ENCODE data around the gene CDC42SE2. TPM values are rescaled to one million over a fixed set of nuclear protein-coding genes. Genes with fewer than 3 reads are reported as not detected.

Gene CDC42SE2
- total RNA-seq, 1 experiment from 2014 or later, result 22.5 TPM

DNA sequence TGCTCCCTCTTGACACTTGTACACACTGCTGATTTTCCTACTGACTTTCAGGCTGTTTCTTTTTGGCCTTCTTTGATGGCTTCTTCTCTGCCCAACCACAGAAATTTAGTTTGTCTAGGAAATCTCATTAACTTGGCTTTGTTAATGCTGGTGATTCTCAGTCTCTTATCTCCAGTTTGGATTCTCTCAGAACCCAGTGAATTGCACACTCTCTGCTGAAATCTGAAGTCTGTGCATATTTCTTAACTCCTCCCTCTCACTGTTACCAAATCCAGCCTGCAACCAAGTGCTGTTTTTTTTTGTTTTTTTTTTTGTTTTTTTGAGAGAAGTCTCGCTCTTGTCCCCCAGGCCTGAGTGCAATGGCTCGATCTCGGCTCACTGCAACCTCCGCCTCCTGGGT, 117.2 kb downstream of the CDC42SE2 start:
- H3K36me3 Mint-ChIP-seq, result no peaks in the 10 kb centered on the region
- H3K27ac Mint-ChIP-seq, result peak overlapping the region; percentile 3; the same call in 1 of the 2 replicates
- DNase-seq (ENCODE audit: low spot score) (no peak), ATAC-seq (no peak)
- TF ChIP-seq KAT7 (CRISPR knock-in tag; IDR thresholded peaks at IDR 0.05; ENCODE audit: borderline replicate concordance) (no peak), GTF2I (CRISPR knock-in tag; conservative IDR thresholded peaks at IDR 0.05) (no peak), ARID4B (CRISPR knock-in tag; IDR thresholded peaks at IDR 0.05; ENCODE audit: borderline replicate concordance) (no peak), RELA (CRISPR knock-in tag; IDR thresholded peaks at IDR 0.05; ENCODE audit: borderline replicate concordance) (no peak), CREB1 (CRISPR knock-in tag; IDR thresholded peaks at IDR 0.05) (no peak), ZNF138 (CRISPR knock-in tag; conservative IDR thresholded peaks at IDR 0.05) (no peak)
- TF ChIP-seq, protein P1, sequence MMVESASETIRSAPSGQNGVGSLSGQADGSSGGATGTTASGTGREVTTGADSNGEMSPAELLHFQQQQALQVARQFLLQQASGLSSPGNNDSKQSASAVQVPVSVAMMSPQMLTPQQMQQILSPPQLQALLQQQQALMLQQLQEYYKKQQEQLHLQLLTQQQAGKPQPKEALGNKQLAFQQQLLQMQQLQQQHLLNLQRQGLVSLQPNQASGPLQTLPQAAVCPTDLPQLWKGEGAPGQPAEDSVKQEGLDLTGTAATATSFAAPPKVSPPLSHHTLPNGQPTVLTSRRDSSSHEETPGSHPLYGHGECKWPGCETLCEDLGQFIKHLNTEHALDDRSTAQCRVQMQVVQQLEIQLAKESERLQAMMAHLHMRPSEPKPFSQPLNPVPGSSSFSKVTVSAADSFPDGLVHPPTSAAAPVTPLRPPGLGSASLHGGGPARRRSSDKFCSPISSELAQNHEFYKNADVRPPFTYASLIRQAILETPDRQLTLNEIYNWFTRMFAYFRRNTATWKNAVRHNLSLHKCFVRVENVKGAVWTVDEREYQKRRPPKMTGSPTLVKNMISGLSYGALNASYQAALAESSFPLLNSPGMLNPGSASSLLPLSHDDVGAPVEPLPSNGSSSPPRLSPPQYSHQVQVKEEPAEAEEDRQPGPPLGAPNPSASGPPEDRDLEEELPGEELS (CRISPR knock-in tag; IDR thresholded peaks at IDR 0.05), result no peak
- no peaks in the 10 kb centered on the region for H3K27me3 Mint-ChIP-seq (ENCODE audit: low read depth)
- H3K9me3 Mint-ChIP-seq, result no peaks in the 10 kb centered on the region
- POLR2A ChIA-PET, result no interaction called here
- CTCF ChIA-PET, result interaction anchor here (1.4 to 2.0 kb wide), 2 partner anchors 16 to 116 kb away, joined by 4 to 13 read pairs; partner anchors contain the start of gene CDC42SE2
- no peak overlapping the region for H3K4me3 Mint-ChIP-seq
- H3K4me1 Mint-ChIP-seq, result peaks cover 12% of the 10 kb centered on the region

DNA sequence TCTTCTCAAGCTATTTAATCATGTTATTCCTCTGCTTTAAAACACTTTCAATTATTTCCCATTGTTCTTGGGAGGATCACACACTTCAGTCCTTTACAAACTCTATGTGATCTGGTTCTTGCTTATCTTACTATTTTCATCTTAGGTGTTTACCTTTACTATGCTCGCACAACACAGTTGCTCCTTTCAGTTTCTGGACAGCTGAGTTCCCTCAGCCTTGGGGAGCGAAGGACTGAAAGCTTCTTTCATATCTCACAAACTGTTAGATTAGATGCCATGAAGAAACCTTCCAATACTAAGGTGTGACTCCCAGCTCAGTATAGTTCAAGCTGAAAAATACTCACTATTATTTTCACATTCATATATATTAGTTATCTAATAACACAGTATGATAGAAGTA, 117.9 kb downstream of the CDC42SE2 start:
- Mint-ChIP-seq H3K4me1 (peaks cover 20% of the 10 kb centered on the region), H3K27ac (peak overlapping the region; percentile 55; the same call in 1 of the 2 replicates), H3K27me3 (ENCODE audit: low read depth) (no peaks in the 10 kb centered on the region), H3K9me3 (no peaks in the 10 kb centered on the region), H3K36me3 (no peaks in the 10 kb centered on the region), H3K4me3 (no peak overlapping the region)
- ATAC-seq, result no peak
- no peak for DNase-seq (ENCODE audit: low spot score)
- ChIA-PET POLR2A (no interaction called here), CTCF (interaction anchor here (0.5 to 2.0 kb wide), 17 partner anchors 15 to 510 kb away, joined by 3 to 13 read pairs (median 3); partner anchors contain the start of genes CDC42SE2 and HINT1)
- TF ChIP-seq, protein P2, sequence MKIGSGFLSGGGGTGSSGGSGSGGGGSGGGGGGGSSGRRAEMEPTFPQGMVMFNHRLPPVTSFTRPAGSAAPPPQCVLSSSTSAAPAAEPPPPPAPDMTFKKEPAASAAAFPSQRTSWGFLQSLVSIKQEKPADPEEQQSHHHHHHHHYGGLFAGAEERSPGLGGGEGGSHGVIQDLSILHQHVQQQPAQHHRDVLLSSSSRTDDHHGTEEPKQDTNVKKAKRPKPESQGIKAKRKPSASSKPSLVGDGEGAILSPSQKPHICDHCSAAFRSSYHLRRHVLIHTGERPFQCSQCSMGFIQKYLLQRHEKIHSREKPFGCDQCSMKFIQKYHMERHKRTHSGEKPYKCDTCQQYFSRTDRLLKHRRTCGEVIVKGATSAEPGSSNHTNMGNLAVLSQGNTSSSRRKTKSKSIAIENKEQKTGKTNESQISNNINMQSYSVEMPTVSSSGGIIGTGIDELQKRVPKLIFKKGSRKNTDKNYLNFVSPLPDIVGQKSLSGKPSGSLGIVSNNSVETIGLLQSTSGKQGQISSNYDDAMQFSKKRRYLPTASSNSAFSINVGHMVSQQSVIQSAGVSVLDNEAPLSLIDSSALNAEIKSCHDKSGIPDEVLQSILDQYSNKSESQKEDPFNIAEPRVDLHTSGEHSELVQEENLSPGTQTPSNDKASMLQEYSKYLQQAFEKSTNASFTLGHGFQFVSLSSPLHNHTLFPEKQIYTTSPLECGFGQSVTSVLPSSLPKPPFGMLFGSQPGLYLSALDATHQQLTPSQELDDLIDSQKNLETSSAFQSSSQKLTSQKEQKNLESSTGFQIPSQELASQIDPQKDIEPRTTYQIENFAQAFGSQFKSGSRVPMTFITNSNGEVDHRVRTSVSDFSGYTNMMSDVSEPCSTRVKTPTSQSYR (CRISPR knock-in tag; IDR thresholded peaks at IDR 0.05), result no peak
- TF ChIP-seq, protein P3, sequence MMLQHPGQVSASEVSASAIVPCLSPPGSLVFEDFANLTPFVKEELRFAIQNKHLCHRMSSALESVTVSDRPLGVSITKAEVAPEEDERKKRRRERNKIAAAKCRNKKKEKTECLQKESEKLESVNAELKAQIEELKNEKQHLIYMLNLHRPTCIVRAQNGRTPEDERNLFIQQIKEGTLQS (CRISPR knock-in tag; conservative IDR thresholded peaks at IDR 0.05), result no peak
- TF ChIP-seq, protein P4, sequence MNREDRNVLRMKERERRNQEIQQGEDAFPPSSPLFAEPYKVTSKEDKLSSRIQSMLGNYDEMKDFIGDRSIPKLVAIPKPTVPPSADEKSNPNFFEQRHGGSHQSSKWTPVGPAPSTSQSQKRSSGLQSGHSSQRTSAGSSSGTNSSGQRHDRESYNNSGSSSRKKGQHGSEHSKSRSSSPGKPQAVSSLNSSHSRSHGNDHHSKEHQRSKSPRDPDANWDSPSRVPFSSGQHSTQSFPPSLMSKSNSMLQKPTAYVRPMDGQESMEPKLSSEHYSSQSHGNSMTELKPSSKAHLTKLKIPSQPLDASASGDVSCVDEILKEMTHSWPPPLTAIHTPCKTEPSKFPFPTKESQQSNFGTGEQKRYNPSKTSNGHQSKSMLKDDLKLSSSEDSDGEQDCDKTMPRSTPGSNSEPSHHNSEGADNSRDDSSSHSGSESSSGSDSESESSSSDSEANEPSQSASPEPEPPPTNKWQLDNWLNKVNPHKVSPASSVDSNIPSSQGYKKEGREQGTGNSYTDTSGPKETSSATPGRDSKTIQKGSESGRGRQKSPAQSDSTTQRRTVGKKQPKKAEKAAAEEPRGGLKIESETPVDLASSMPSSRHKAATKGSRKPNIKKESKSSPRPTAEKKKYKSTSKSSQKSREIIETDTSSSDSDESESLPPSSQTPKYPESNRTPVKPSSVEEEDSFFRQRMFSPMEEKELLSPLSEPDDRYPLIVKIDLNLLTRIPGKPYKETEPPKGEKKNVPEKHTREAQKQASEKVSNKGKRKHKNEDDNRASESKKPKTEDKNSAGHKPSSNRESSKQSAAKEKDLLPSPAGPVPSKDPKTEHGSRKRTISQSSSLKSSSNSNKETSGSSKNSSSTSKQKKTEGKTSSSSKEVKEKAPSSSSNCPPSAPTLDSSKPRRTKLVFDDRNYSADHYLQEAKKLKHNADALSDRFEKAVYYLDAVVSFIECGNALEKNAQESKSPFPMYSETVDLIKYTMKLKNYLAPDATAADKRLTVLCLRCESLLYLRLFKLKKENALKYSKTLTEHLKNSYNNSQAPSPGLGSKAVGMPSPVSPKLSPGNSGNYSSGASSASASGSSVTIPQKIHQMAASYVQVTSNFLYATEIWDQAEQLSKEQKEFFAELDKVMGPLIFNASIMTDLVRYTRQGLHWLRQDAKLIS (CRISPR knock-in tag; IDR thresholded peaks at IDR 0.05; ENCODE audit: borderline replicate concordance), result no peak
- TF ChIP-seq GTF2I (CRISPR knock-in tag; conservative IDR thresholded peaks at IDR 0.05), result no peak
- TF ChIP-seq, protein P5, sequence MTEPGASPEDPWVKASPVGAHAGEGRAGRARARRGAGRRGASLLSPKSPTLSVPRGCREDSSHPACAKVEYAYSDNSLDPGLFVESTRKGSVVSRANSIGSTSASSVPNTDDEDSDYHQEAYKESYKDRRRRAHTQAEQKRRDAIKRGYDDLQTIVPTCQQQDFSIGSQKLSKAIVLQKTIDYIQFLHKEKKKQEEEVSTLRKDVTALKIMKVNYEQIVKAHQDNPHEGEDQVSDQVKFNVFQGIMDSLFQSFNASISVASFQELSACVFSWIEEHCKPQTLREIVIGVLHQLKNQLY (CRISPR knock-in tag; IDR thresholded peaks at IDR 0.05), result no peak
